WTC11 (cell line): ENCODE measurements around the gene ACVR1. TPM values are rescaled to one million over a fixed set of nuclear protein-coding genes. Genes with fewer than 3 reads are reported as not detected.

Source experiments
- ATAC-seq: fragments of 200-7000 bp; cut with Tn5 transposase; 2 replicates; pipeline ENCODE4 v1.10.0; 2021; ENCODE audit warnings: mild to moderate bottlenecking, moderate library complexity
- CTCF ChIA-PET: fragments of 300-600 bp; sonication (Branson Sonifier 250); formaldehyde crosslinking; loops from one replicate; lab custom pipeline; 2021; ENCODE audit warnings: antibody characterized with exemption; lab: Charles Lee
- POLR2A ChIA-PET: fragments of 350-600 bp; sonication (Branson Sonifier 250); formaldehyde crosslinking; loops from one replicate; lab custom pipeline; 2021; ENCODE audit warnings: antibody characterized with exemption; lab: Charles Lee
- DNase-seq: peaks from one replicate; pipeline ENCODE4 v3.0.0; 2021; ENCODE audit warnings: low spot score
- H3K27ac Mint-ChIP-seq: 2 replicates; pipeline ENCODE4 v1.8.0; 2021; ENCODE audit warnings: mixed read lengths
- H3K27me3 Mint-ChIP-seq: 2 replicates; pipeline ENCODE4 v1.8.0; 2021; ENCODE audit warnings: low read depth, mild to moderate bottlenecking, moderate library complexity, mixed read lengths
- H3K36me3 Mint-ChIP-seq: 2 replicates; pipeline ENCODE4 v1.8.0; 2021; ENCODE audit warnings: mixed read lengths
- H3K4me1 Mint-ChIP-seq: 2 replicates; pipeline ENCODE4 v1.8.0; 2022; ENCODE audit warnings: mixed read lengths
- H3K4me3 Mint-ChIP-seq: 2 replicates; pipeline ENCODE4 v1.8.0; 2021; ENCODE audit warnings: mild to moderate bottlenecking, moderate library complexity, mixed read lengths
- H3K9me3 Mint-ChIP-seq: 2 replicates; pipeline ENCODE4 v1.8.0; 2021; ENCODE audit warnings: mixed read lengths
- CREB1 ChIP-seq: sonication (generic); formaldehyde crosslinking; IDR thresholded peaks from 2 replicates; pipeline ENCODE4 v1.8.0; 2023; ENCODE audit warnings: mild to moderate bottlenecking, missing genetic modification reagents
- ELF4 ChIP-seq: sonication (generic); formaldehyde crosslinking; IDR thresholded peaks from 2 replicates; pipeline ENCODE4 v1.8.1; 2022; ENCODE audit warnings: low read depth, mild to moderate bottlenecking, moderate library complexity, missing genetic modification reagents
- ESRRA ChIP-seq: sonication (generic); formaldehyde crosslinking; IDR thresholded peaks from 2 replicates; pipeline ENCODE4 v1.8.1; 2022; ENCODE audit warnings: mild to moderate bottlenecking, missing genetic modification reagents, borderline replicate concordance
- ETV6 ChIP-seq: sonication (generic); formaldehyde crosslinking; IDR thresholded peaks from 2 replicates; pipeline ENCODE4 v1.8.1; 2022; ENCODE audit warnings: mild to moderate bottlenecking, missing genetic modification reagents
- GTF2I ChIP-seq: fragments of 250-450 bp; sonication (Bioruptor Pico); conservative IDR thresholded peaks from 2 replicates; pipeline ENCODE4 v1.4.0; 2021; ENCODE audit warnings: mild to moderate bottlenecking
- JAZF1 ChIP-seq: fragments of 250-450 bp; sonication (Bioruptor Pico); IDR thresholded peaks from 2 replicates; pipeline ENCODE4 v1.9.0; 2021; ENCODE audit warnings: moderate library complexity, mild to moderate bottlenecking, inconsistent platforms
- KAT7 ChIP-seq: sonication (generic); formaldehyde crosslinking; IDR thresholded peaks from 2 replicates; pipeline ENCODE4 v1.8.1; 2023; ENCODE audit warnings: missing genetic modification reagents, mild to moderate bottlenecking, borderline replicate concordance
- MXD4 ChIP-seq: fragments of 250-450 bp; sonication (Bioruptor Pico); IDR thresholded peaks from 2 replicates; pipeline ENCODE4 v1.8.0; 2021; ENCODE audit warnings: mild to moderate bottlenecking, moderate library complexity, borderline replicate concordance
- NFATC4 ChIP-seq: fragments of 250-450 bp; sonication (Bioruptor Pico); IDR thresholded peaks from 2 replicates; pipeline ENCODE4 v1.9.0; 2021; ENCODE audit warnings: mild to moderate bottlenecking
- SOX15 ChIP-seq: fragments of 250-450 bp; sonication (Bioruptor Pico); IDR thresholded peaks from 2 replicates; pipeline ENCODE4 v1.9.0; 2021; ENCODE audit warnings: mild to moderate bottlenecking
- SP1 ChIP-seq: sonication (generic); formaldehyde crosslinking; conservative IDR thresholded peaks from 2 replicates; pipeline ENCODE4 v1.8.1; 2022; ENCODE audit warnings: missing genetic modification reagents
- TEAD4 ChIP-seq: sonication (generic); formaldehyde crosslinking; IDR thresholded peaks from 2 replicates; pipeline ENCODE4 v1.8.0; 2022; ENCODE audit warnings: mild to moderate bottlenecking, missing genetic modification reagents
- ZNF121 ChIP-seq: sonication (generic); formaldehyde crosslinking; IDR thresholded peaks from 2 replicates; pipeline ENCODE4 v1.8.0; 2023; ENCODE audit warnings: missing genetic modification reagents
- ZNF138 ChIP-seq: sonication (generic); formaldehyde crosslinking; conservative IDR thresholded peaks from 2 replicates; pipeline ENCODE4 v1.8.1; 2022; ENCODE audit warnings: mild to moderate bottlenecking, moderate library complexity, missing genetic modification reagents
- ZNF263 ChIP-seq: sonication (generic); formaldehyde crosslinking; IDR thresholded peaks from 2 replicates; pipeline ENCODE4 v1.8.1; 2022; ENCODE audit warnings: low read depth, mild to moderate bottlenecking, moderate library complexity, missing genetic modification reagents
- ZNF317 ChIP-seq: sonication (generic); formaldehyde crosslinking; IDR thresholded peaks from 2 replicates; pipeline ENCODE4 v1.8.1; 2023; ENCODE audit warnings: low read depth, mild to moderate bottlenecking, moderate library complexity, missing genetic modification reagents, borderline replicate concordance
- ZNF416 ChIP-seq: fragments of 250-450 bp; sonication (Bioruptor Pico); IDR thresholded peaks from 2 replicates; pipeline ENCODE4 v1.9.0; 2021; ENCODE audit warnings: mild to moderate bottlenecking, inconsistent platforms
- ZNF671 ChIP-seq: fragments of 250-450 bp; sonication (Bioruptor Pico); IDR thresholded peaks from 2 replicates; pipeline ENCODE4 v1.8.0; 2021; ENCODE audit warnings: mild to moderate bottlenecking
- total RNA-seq: library from RNA; stranded (reverse); gene quantifications from 3 replicates; pipeline ENCODE4 v1.2.3, GENCODE V29; 2021
- TF ChIP-seq, protein P1 (sequence below): sonication (generic); formaldehyde crosslinking; IDR thresholded peaks from 2 replicates; pipeline ENCODE4 v1.8.0; 2023; ENCODE audit warnings: missing genetic modification reagents
- TF ChIP-seq, protein P2 (sequence below): fragments of 250-450 bp; sonication (Bioruptor Pico); IDR thresholded peaks from 2 replicates; pipeline ENCODE4 v1.9.0; 2021; ENCODE audit warnings: moderate library complexity, mild to moderate bottlenecking, inconsistent platforms, borderline replicate concordance
- TF ChIP-seq, protein P3 (sequence below): sonication (generic); formaldehyde crosslinking; conservative IDR thresholded peaks from 2 replicates; pipeline ENCODE4 v1.8.1; 2023; ENCODE audit warnings: mild to moderate bottlenecking, low read depth, missing genetic modification reagents, moderate library complexity
- TF ChIP-seq, protein P4 (sequence below): sonication (generic); formaldehyde crosslinking; IDR thresholded peaks from 2 replicates; pipeline ENCODE4 v1.8.0; 2023; ENCODE audit warnings: mild to moderate bottlenecking, missing genetic modification reagents
- TF ChIP-seq, protein P5 (sequence below): fragments of 200-600 bp; IDR thresholded peaks from 2 replicates; pipeline ENCODE4 v1.8.0; 2022; ENCODE audit warnings: antibody characterized with exemption
- TF ChIP-seq, protein P6 (sequence below): fragments of 250-450 bp; sonication (Bioruptor Pico); IDR thresholded peaks from 2 replicates; pipeline ENCODE4 v1.9.0; 2021; ENCODE audit warnings: mild to moderate bottlenecking, borderline replicate concordance

ACVR1 gene
- total RNA-seq, 1 experiment from 2014 or later, result 19.2 TPM

DNA sequence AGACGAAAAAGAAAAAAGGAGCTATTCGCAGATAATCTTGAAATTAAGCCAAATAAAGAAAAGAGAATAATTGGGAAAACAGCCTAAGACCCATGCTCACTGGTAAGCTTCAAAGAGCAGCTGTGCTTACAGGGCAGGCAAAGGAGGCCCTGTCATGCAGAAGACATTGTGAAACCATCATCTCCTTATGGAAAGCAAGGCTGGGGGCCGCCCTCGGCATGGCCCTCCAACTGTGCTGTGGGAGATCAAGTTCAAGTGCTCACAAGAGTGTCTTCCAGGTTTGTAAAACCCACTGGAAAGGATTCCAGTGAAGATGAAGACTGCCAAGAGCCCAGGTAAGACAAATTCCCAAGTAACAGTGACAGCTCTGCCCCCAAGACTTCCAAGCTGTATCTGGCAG is 32.2 kb downstream of the ACVR1 start:
- POLR2A ChIA-PET, result no interaction called here
- no peak for DNase-seq

DNA sequence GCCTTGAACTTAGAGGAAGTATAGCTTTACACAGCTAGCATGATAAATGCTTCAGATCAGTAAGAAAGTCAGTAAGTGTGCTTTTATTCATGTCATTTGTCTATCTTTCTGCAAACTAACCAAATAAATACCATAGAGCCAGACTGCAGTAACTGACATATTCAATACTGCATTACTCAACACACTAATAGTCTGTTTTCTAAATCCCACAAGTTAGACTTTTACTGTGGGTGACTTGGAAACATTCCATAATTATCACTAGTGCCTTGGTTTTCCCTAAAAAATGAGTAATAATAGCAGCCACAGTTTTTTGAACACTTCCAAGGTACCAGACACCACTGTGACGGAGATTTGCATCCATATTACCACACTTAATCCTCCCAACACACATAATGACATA is 33.0 kb downstream of the ACVR1 start:
- CTCF ChIA-PET, result interaction anchor here (1.1 kb wide), 1 partner anchor 50 kb away, joined by 3 read pairs; no protein-coding TSS in a partner anchor
- no peak overlapping the region for H3K27ac Mint-ChIP-seq
- TF ChIP-seq ELF4, result no peak
- TF ChIP-seq, protein P1, sequence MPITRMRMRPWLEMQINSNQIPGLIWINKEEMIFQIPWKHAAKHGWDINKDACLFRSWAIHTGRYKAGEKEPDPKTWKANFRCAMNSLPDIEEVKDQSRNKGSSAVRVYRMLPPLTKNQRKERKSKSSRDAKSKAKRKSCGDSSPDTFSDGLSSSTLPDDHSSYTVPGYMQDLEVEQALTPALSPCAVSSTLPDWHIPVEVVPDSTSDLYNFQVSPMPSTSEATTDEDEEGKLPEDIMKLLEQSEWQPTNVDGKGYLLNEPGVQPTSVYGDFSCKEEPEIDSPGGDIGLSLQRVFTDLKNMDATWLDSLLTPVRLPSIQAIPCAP (CRISPR knock-in tag), result no peak
- TF ChIP-seq, protein P2, sequence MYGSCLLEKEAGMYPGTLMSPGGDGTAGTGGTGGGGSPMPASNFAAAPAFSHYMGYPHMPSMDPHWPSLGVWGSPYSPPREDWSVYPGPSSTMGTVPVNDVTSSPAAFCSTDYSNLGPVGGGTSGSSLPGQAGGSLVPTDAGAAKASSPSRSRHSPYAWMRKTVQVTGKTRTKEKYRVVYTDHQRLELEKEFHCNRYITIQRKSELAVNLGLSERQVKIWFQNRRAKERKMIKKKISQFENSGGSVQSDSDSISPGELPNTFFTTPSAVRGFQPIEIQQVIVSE (CRISPR knock-in tag), result no peak
- no peak for TF ChIP-seq ZNF138
- TF ChIP-seq ZNF671 (CRISPR knock-in tag), result no peak
- TF ChIP-seq ZNF263 (CRISPR knock-in tag), result no peak
- no peak for TF ChIP-seq ZNF121
- TF ChIP-seq TEAD4, result no peak
- TF ChIP-seq MXD4 (CRISPR knock-in tag), result no peak
- TF ChIP-seq, protein P3, sequence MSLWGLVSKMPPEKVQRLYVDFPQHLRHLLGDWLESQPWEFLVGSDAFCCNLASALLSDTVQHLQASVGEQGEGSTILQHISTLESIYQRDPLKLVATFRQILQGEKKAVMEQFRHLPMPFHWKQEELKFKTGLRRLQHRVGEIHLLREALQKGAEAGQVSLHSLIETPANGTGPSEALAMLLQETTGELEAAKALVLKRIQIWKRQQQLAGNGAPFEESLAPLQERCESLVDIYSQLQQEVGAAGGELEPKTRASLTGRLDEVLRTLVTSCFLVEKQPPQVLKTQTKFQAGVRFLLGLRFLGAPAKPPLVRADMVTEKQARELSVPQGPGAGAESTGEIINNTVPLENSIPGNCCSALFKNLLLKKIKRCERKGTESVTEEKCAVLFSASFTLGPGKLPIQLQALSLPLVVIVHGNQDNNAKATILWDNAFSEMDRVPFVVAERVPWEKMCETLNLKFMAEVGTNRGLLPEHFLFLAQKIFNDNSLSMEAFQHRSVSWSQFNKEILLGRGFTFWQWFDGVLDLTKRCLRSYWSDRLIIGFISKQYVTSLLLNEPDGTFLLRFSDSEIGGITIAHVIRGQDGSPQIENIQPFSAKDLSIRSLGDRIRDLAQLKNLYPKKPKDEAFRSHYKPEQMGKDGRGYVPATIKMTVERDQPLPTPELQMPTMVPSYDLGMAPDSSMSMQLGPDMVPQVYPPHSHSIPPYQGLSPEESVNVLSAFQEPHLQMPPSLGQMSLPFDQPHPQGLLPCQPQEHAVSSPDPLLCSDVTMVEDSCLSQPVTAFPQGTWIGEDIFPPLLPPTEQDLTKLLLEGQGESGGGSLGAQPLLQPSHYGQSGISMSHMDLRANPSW, result no peak
- no peak for TF ChIP-seq GTF2I

More for the DNA sequence above, 32.2 kb downstream of the ACVR1 start:
- no peaks in the 10 kb centered on the region for H3K27me3 Mint-ChIP-seq
- H3K4me1 Mint-ChIP-seq, result peaks cover 54% of the 10 kb centered on the region
- H3K36me3 Mint-ChIP-seq, result peaks cover under 1% of the 10 kb centered on the region; the same call in 1 of the 2 replicates
- no peak for ATAC-seq
- TF ChIP-seq CREB1 (CRISPR knock-in tag) (no peak), ETV6 (CRISPR knock-in tag) (no peak), JAZF1 (no peak), SP1 (no peak), SOX15 (CRISPR knock-in tag) (no peak), ZNF121 (no peak), ZNF416 (CRISPR knock-in tag) (no peak), NFATC4 (CRISPR knock-in tag) (no peak), ZNF317 (CRISPR knock-in tag) (no peak), ESRRA (CRISPR knock-in tag) (no peak), KAT7 (CRISPR knock-in tag) (no peak)
- TF ChIP-seq, protein P4, sequence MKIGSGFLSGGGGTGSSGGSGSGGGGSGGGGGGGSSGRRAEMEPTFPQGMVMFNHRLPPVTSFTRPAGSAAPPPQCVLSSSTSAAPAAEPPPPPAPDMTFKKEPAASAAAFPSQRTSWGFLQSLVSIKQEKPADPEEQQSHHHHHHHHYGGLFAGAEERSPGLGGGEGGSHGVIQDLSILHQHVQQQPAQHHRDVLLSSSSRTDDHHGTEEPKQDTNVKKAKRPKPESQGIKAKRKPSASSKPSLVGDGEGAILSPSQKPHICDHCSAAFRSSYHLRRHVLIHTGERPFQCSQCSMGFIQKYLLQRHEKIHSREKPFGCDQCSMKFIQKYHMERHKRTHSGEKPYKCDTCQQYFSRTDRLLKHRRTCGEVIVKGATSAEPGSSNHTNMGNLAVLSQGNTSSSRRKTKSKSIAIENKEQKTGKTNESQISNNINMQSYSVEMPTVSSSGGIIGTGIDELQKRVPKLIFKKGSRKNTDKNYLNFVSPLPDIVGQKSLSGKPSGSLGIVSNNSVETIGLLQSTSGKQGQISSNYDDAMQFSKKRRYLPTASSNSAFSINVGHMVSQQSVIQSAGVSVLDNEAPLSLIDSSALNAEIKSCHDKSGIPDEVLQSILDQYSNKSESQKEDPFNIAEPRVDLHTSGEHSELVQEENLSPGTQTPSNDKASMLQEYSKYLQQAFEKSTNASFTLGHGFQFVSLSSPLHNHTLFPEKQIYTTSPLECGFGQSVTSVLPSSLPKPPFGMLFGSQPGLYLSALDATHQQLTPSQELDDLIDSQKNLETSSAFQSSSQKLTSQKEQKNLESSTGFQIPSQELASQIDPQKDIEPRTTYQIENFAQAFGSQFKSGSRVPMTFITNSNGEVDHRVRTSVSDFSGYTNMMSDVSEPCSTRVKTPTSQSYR (CRISPR knock-in tag), result no peak
- TF ChIP-seq, protein P5, sequence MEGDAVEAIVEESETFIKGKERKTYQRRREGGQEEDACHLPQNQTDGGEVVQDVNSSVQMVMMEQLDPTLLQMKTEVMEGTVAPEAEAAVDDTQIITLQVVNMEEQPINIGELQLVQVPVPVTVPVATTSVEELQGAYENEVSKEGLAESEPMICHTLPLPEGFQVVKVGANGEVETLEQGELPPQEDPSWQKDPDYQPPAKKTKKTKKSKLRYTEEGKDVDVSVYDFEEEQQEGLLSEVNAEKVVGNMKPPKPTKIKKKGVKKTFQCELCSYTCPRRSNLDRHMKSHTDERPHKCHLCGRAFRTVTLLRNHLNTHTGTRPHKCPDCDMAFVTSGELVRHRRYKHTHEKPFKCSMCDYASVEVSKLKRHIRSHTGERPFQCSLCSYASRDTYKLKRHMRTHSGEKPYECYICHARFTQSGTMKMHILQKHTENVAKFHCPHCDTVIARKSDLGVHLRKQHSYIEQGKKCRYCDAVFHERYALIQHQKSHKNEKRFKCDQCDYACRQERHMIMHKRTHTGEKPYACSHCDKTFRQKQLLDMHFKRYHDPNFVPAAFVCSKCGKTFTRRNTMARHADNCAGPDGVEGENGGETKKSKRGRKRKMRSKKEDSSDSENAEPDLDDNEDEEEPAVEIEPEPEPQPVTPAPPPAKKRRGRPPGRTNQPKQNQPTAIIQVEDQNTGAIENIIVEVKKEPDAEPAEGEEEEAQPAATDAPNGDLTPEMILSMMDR, result no peak
- TF ChIP-seq, protein P6, sequence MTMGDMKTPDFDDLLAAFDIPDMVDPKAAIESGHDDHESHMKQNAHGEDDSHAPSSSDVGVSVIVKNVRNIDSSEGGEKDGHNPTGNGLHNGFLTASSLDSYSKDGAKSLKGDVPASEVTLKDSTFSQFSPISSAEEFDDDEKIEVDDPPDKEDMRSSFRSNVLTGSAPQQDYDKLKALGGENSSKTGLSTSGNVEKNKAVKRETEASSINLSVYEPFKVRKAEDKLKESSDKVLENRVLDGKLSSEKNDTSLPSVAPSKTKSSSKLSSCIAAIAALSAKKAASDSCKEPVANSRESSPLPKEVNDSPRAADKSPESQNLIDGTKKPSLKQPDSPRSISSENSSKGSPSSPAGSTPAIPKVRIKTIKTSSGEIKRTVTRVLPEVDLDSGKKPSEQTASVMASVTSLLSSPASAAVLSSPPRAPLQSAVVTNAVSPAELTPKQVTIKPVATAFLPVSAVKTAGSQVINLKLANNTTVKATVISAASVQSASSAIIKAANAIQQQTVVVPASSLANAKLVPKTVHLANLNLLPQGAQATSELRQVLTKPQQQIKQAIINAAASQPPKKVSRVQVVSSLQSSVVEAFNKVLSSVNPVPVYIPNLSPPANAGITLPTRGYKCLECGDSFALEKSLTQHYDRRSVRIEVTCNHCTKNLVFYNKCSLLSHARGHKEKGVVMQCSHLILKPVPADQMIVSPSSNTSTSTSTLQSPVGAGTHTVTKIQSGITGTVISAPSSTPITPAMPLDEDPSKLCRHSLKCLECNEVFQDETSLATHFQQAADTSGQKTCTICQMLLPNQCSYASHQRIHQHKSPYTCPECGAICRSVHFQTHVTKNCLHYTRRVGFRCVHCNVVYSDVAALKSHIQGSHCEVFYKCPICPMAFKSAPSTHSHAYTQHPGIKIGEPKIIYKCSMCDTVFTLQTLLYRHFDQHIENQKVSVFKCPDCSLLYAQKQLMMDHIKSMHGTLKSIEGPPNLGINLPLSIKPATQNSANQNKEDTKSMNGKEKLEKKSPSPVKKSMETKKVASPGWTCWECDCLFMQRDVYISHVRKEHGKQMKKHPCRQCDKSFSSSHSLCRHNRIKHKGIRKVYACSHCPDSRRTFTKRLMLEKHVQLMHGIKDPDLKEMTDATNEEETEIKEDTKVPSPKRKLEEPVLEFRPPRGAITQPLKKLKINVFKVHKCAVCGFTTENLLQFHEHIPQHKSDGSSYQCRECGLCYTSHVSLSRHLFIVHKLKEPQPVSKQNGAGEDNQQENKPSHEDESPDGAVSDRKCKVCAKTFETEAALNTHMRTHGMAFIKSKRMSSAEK, result no peak
- H3K27ac Mint-ChIP-seq, result no peak overlapping the region
- H3K9me3 Mint-ChIP-seq, result no peaks in the 10 kb centered on the region
- CTCF ChIA-PET, result interaction anchor here (1.1 kb wide), 1 partner anchor 51 kb away, joined by 3 read pairs; no protein-coding TSS in a partner anchor
- no peak overlapping the region for H3K4me3 Mint-ChIP-seq

More for the DNA sequence above, 33.0 kb downstream of the ACVR1 start:
- Mint-ChIP-seq H3K27me3 (no peaks in the 10 kb centered on the region), H3K9me3 (no peaks in the 10 kb centered on the region), H3K4me1 (peaks cover 55% of the 10 kb centered on the region), H3K4me3 (no peak overlapping the region), H3K36me3 (no peaks in the 10 kb centered on the region; the same call in 1 of the 2 replicates)
- POLR2A ChIA-PET, result no interaction called here
- DNase-seq, result no peak
- no peak for ATAC-seq
